Measurements from ENCODE around the gene RAB4A. TPM values are rescaled to one million over a fixed set of nuclear protein-coding genes. Genes with fewer than 3 reads are reported as not detected.

Gene RAB4A
- total and polyA plus RNA-seq, 2 of the 8 experiments (the other 6 are each of a cell fraction or from before 2014, with no cell fraction given) = 13.3 to 68.8 TPM

- no peak for TF ChIP-seq ATF2 (IDR thresholded peaks at IDR 0.05; ENCODE audit: low read length)
- no peak for TF ChIP-seq SP4 (IDR thresholded peaks at IDR 0.05; ENCODE audit: low read length)
- no peak for TF ChIP-seq SIN3A (conservative IDR thresholded peaks at IDR 0.05 in 1 of 2, IDR thresholded peaks at IDR 0.05 in 1 of 2; ENCODE audit: low read depth in 1 of 2, low read length in 2 of 2)
Measured at GRCh38 chr1:229318056-229318455, 47.1 kb downstream of the RAB4A start (continued).
